NT2/D1 (cell line): Measurements from ENCODE around the gene TBC1D2.

Source experiments
- DNase-seq: peaks from one replicate; pipeline ENCODE4 v3.0.0-alpha.2; 2011; ENCODE audit warnings: low read depth, low spot score
- H3K27me3 ChIP-seq: 2 replicates; pipeline ENCODE4 v1.6.0; 2011; ENCODE audit warnings: mild to moderate bottlenecking; ENCODE audit not compliant: insufficient read length, insufficient read depth
- H3K36me3 ChIP-seq: 2 replicates; pipeline ENCODE4 v1.6.1; 2011; ENCODE audit warnings: mild to moderate bottlenecking, low read length, mixed read lengths; ENCODE audit not compliant: insufficient read depth, insufficient read length
- H3K4me1 ChIP-seq: 2 replicates; pipeline ENCODE4 v1.5.1; 2011; ENCODE audit not compliant: insufficient read depth, insufficient read length
- H3K4me3 ChIP-seq: 2 replicates; pipeline ENCODE4 v1.5.1; 2011; ENCODE audit warnings: low read depth; ENCODE audit not compliant: insufficient read length
- H3K9ac ChIP-seq: 2 replicates; pipeline ENCODE4 v1.6.0; 2011; ENCODE audit warnings: low read depth; ENCODE audit not compliant: insufficient read length
- H3K9me3 ChIP-seq: 2 replicates; pipeline ENCODE4 v1.5.1; 2011; ENCODE audit warnings: mild to moderate bottlenecking, low read length; ENCODE audit not compliant: insufficient read depth
- SUZ12 ChIP-seq: IDR thresholded peaks from 2 replicates; pipeline ENCODE4 v1.6.1; 2011; ENCODE audit not compliant: insufficient read length, insufficient read depth; ENCODE audit errors: extremely low read depth
- YY1 ChIP-seq: IDR thresholded peaks from 2 replicates; pipeline ENCODE4 v1.6.1; 2011; ENCODE audit not compliant: insufficient read length, insufficient read depth
- ZNF274 ChIP-seq: IDR thresholded peaks from 2 replicates; pipeline ENCODE4 v1.6.1; 2011; ENCODE audit warnings: mild to moderate bottlenecking, low read depth, low read length

TBC1D2 gene

DNA sequence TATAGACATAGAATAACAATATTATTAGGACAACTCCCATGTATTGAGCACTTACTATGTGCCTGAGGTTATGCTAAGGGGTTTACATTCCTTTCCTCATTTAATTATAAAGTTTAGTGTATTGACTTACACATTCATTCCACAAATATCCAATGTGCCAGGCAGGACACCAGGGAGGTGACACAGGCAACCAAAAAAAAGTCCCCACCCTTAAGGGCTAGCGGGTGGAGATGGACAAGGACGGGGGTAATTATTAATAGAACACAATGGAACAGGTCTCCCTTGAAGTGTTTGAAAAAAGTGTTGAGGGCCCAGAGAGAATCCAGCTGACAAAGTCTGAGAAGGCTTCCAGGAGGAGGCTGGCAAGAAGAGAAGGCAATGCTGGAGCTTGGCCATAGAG, 5.7 kb downstream of the TBC1D2 start:
- no peak for DNase-seq
- no peak overlapping the region for H3K4me3 ChIP-seq
- no peak overlapping the region for H3K9ac ChIP-seq
- peaks cover 6% of the 10 kb centered on the region for H3K27me3 ChIP-seq
- peaks cover 10% of the 10 kb centered on the region for H3K4me1 ChIP-seq
- no peak for TF ChIP-seq YY1
- no peak for TF ChIP-seq ZNF274
- TF ChIP-seq SUZ12, result no peak
- peaks cover 39% of the 10 kb centered on the region for H3K36me3 ChIP-seq
- no peaks in the 10 kb centered on the region for H3K9me3 ChIP-seq

DNA sequence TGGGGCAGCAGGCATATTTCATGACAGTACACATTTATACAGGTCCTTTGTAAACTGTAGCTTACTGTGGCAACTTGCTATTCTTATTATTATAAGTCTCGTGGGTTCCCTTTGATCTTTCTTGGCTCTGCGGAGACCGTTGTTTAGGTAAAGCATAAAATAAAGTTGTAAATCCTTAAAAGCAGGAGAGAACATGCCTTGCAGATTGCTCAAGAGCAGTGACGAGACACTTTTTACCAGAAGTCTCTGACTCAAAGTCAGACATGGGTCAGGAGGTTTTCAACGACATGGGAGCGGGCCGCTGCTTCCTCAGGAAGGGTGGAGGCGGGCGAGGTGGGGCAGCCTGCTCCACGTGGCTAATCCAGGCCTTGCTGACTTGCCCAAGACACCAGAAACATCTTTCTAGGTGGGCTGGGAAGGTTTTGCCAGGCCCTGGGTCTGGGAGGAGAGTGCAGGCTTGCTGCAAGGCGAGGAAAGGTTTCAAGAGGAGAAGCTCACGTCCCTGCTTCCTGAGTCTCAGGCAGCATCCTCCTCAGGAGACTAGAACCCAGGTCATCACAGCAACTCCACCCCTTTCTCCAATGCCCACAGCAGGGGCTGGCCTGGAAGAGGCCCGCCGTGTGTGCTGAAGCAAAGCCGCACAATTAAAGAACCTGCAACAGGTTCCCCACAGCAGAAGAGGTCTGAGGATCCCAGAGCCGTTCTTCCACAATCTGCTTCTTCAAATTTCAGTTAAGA, 6.5 kb downstream of the TBC1D2 start:
- no peak for DNase-seq
- Histone ChIP-seq H3K4me3 (no peak overlapping the region), H3K9me3 (no peaks in the 10 kb centered on the region), H3K4me1 (peaks cover 10% of the 10 kb centered on the region), H3K27me3 (no peaks in the 10 kb centered on the region), H3K9ac (no peak overlapping the region), H3K36me3 (peaks cover 39% of the 10 kb centered on the region)
- TF ChIP-seq ZNF274 (no peak), YY1 (no peak), SUZ12 (no peak)

DNA sequence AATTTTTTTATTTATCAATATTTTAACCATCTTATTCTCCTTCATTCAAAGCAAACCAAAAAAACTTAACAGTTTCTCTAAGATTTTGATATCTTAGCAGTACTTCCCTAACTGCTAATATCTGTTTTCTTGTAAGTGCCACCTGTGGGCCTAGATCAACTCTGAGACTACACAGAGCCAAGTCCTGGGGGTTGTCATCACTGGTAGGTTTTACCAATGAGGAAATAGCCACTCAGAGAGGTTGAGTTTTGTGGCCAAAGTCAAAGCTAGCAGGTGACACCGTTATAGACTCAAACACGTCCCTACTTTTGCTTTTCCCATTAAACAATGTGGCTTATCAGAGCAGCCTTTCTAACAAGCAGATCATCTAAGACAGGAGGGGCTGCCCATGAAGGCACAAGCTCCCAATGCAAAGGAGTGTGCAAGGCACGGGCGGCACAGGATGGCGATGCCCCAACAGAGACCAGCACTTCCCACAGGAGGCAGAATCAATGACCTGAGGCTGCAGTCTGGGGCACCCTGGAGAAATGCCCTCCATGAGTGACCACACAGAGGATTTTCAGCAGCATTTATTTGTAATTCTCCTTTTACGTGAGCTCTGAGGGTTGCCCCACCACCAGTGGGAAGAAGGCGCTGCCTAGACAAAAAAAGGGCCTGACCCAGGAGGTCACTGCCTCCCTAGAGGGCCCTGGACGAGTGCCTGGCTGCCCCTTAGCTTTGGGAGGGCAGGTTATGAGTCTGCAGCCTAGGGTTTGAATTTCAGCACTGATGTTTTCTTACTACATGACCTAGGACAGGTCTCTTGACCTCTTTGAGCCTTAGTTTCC, 7.4 kb downstream of the TBC1D2 start:
- Histone ChIP-seq H3K4me3 (no peak overlapping the region), H3K9ac (no peak overlapping the region), H3K9me3 (no peaks in the 10 kb centered on the region), H3K4me1 (peaks cover 10% of the 10 kb centered on the region), H3K36me3 (peaks cover 32% of the 10 kb centered on the region), H3K27me3 (no peaks in the 10 kb centered on the region)
- TF ChIP-seq ZNF274, result no peak
- TF ChIP-seq SUZ12, result no peak
- TF ChIP-seq YY1, result no peak
- no peak for DNase-seq

DNA sequence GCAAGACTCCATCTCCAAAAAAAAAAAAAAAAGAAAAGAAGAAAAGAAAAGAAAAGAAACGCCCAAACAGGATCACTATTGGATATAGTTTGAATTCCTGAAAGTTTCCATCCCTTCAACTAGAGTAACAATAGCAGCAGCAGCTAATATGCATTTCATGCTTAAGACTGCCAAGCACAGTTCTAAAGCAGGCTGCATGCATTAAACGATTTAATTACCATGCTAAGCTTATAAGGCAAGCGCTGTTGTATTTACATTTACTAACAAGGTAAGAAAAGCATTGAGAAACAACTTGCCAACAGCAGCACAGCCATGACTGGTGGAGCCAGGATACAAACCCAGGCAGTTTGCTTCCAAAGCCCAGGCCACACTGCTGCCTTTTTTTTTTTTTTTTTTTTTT, 13.0 kb downstream of the TBC1D2 start:
- Histone ChIP-seq H3K9ac (no peak overlapping the region), H3K4me1 (peaks cover 3% of the 10 kb centered on the region), H3K4me3 (no peak overlapping the region), H3K9me3 (no peaks in the 10 kb centered on the region), H3K27me3 (no peaks in the 10 kb centered on the region), H3K36me3 (peaks cover 13% of the 10 kb centered on the region)
- TF ChIP-seq ZNF274, result no peak
- no peak for TF ChIP-seq SUZ12
- no peak for TF ChIP-seq YY1
- no peak for DNase-seq

DNA sequence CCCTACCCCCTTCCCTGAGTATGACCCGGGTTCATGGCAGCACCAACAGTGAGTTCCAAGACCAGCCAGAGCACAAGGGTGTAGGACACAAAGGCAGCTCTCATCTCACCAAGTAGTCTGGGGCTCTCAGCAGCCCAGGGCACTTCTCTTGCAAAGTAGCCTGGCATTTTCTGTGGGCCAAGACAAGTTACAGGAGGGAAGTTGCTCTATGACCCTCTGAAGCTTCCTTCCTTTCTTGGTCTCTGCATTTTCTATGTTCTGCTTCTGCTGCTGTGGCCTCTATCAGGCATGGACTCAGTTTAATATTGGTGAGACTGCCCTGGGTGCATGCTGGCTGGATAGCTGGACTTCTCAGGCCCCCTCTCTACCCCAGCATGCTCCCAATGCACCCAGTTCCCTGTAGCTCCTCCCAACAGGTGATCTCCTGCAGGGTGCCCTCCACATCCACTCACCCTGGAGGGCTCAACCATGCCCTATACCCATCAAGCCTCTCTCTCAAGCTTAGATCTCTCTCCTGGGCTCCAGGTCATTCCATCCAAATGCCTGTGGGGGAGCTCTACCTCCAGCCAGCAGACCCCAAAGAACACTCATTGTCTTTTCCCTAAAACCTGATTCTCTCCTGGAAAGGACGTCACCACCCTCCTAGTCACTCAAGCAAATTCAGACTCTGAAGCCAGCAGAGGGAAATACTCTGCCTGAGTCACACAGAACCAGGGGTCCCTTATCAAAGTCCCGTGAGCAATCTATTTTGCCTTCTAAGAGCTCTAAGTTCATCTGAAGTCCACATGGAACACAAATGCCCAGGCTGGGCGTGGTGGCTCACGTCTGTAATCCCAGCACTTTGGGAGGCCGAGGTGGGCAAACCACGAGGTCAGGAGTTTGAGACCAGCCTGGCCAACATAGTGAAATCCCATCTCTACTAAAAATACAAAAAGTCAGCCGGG, 13.8 kb downstream of the TBC1D2 start:
- TF ChIP-seq ZNF274 (no peak), SUZ12 (no peak)
- H3K4me3 ChIP-seq, result no peak overlapping the region
- H3K4me1 ChIP-seq, result peaks cover 3% of the 10 kb centered on the region
- H3K9me3 ChIP-seq, result no peaks in the 10 kb centered on the region
- peaks cover 13% of the 10 kb centered on the region for H3K36me3 ChIP-seq
- no peak overlapping the region for H3K9ac ChIP-seq
- no peaks in the 10 kb centered on the region for H3K27me3 ChIP-seq
- no peak for DNase-seq

DNA sequence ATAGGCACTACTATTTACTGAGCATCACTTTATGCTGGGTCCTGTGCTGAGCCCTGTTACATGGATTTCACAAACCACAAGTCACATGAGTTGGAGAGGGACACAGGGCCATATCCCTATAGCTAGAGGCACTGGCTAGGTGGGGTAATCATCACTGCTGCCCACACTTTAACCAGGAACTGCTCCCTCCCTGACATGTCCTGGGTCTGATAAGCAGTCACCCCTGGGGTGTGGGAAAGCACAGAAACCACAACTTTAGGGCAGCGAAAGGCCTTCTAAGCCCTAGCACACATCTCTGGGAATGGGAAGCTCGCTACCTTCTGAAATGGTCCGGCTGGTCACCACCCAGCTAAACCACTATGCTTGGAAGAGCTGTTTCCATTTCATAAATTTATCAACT, 15.0 kb downstream of the TBC1D2 start:
- H3K36me3 ChIP-seq, result peaks cover 13% of the 10 kb centered on the region
- no peaks in the 10 kb centered on the region for H3K27me3 ChIP-seq
- no peak overlapping the region for H3K4me3 ChIP-seq
- TF ChIP-seq YY1 (no peak), ZNF274 (no peak), SUZ12 (no peak)
- H3K9me3 ChIP-seq, result no peaks in the 10 kb centered on the region
- DNase-seq, result no peak
- H3K4me1 ChIP-seq, result peaks cover 3% of the 10 kb centered on the region
- no peak overlapping the region for H3K9ac ChIP-seq

DNA sequence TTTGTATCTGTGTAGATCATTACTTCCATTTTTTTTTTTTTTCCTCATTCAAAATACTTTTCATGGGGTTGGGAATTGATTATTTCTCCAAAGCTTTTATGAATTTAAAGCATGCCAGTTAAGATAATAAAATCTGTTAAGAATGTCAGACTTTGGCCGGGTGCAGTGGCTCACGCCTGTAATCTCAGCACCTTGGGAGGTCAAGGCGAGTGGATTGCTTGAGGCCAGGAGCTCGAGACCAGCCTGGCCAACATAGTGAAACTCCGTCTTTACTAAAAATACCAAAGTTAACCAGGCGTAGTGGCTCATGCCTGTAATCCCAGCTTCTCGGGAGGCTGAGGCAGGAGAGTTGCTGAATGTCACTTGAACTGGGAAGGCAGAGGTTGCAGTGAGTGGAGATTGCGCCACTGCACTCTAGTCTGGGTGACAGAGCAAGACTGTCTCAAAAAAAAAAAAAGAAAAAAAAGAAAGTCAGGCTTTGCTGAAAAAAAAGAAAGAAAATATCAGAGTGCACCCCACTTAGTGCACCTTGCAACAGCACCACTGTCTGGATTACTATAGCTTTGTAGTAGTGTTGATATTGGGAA, 18.5 kb downstream of the TBC1D2 start:
- Histone ChIP-seq H3K4me1 (no peaks in the 10 kb centered on the region), H3K27me3 (no peaks in the 10 kb centered on the region), H3K9me3 (no peaks in the 10 kb centered on the region), H3K9ac (no peak overlapping the region), H3K36me3 (peaks cover 30% of the 10 kb centered on the region), H3K4me3 (no peak overlapping the region)
- no peak for DNase-seq
- TF ChIP-seq YY1, result no peak
- TF ChIP-seq SUZ12, result no peak
